Stimulated activated CD8-positive, alpha-beta memory T cell treated with anti-CD3 and anti-CD28 coated beads, Interleukin-4, amount 100 ng/mL, for 48 hours (primary cell): ENCODE data around the gene RAD50.
A peak's percentile ranks its signal among the peaks of the same experiment; 100 is the strongest.

Experiments used
- DNase-seq: peaks from one replicate; pipeline ENCODE4 v3.0.0-alpha.2; 2020

Gene RAD50

DNA sequence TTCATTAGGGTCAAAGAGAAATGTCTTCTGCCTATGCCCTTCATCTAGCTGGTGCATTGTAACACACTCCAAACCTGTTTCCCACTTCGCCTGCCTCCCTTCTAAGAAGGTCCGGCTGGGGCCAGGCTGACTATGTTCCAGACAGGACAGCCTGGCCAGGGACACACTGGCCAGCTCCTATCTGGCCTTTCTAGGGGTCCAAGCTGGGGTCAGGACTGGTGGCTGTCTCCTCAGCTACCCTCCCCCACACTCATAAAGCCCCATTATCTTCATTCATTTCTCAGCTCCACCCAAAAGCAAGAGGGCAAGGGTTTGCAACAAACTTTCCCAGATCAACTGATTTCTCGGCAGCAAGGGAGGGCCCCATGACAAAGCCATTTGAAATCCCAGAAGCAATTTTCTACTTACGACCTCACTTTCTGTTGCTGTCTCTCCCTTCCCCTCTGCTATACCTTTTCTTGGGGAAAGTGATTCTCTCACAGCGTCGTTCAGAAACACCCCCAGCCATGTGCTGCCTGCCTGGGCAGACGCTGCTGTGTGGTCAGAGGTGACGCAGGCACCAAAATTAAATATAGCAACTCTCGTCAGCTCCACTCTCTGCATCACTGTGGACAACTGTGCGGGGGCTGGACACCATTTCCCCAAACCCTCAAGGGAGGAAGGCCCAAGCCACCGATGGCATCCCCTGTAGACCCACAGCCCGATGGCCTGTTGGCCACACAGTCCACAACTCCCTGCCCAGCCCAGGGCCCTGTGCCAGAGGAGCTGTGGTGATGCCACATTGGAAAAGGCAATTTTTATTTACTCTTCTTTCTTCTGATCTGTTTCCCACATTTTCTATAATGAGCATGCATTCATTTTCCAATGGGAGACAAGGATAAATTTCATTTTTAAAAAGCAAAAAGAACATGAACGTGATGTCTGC, 107.3 kb downstream of the RAD50 start:
- peak; percentile 46 for DNase-seq

DNA sequence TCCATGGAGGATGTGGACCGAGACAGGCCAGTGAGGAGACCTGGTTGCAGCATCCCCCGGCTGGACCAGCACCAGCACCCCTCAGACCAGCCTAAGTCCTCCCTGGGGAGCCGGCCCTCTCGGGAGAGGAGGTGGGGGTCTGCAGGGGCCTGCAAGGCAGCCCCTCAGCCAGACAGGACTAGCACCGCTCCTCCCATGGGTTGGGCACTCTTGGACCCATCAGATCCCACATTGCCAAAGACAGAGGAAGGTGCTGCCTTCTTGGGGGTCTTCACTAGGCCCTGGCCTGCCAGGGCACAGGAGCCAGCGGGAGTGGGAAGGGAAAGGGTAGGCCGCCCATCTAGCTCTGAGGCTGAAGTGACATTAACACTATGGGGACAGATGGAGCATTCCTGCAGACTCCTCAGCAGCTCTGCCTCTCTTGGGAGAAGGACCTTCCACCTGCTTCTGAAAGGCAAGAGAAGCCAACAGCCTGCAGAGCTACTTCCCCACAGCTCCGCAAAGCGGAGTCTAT, 108.0 kb downstream of the RAD50 start:
- no peak for DNase-seq

DNA sequence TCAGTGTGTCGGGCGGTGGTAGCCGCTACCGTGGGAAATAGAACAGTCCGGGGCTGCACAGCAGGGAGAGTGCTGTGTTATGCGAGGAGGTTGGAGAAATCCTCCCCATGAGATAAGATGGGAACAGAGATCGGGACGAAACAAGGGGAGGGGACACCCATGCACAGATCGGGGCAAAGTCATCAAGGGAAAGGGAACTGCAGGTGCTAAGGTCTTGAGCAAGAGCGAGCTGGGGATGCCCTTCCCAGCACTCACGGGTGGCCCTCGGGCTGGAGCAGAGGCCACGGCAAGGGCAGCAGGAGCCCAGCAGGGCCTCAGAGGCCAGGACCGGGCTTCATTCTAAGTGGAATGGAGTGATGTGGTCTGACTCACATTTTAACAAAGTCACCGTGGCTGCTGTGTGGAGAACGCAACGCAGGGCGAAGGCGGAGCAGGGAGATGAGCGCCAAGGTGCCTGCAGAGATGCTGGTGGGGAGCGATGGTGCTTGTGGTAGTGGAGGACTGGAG, 108.8 kb downstream of the RAD50 start:
- DNase-seq = no peak

DNA sequence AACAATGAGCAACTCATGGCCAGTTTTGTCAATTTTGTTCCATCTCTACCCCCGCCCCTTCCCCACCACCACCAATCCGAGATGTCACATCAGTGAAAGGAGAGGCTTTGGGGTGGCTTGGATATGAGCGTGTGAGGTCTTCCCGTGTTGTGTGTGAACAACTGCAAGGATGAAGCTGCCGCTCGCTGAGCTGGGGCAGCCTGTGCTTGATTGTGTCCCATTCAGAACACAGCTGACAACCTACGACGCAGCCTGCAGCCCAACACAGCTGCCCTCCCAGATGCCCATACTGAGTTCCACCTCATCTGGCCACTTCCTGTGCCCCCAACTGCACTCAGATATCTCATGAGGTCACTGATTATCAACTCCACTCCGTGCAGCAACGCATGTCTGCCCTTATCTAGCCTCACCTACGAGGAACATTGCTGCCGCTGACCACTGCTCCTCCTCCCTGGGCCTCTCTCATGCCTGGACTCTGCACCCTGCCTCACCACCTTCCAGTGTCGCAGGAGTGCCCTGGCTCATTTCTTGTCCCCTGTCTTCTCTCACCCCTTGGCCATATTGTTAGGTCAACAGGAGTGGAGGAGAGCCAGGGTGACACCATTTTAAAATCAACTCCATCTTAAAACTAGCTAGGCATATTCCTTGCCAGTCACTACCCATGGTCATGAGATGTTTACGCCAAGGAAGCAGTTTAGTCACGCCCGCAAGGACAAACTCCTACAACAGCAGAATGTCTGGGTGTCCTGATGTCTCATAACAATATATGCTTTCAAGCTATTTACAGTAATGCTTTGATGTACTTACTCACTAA, 109.7 kb downstream of the RAD50 start:
- no peak for DNase-seq

DNA sequence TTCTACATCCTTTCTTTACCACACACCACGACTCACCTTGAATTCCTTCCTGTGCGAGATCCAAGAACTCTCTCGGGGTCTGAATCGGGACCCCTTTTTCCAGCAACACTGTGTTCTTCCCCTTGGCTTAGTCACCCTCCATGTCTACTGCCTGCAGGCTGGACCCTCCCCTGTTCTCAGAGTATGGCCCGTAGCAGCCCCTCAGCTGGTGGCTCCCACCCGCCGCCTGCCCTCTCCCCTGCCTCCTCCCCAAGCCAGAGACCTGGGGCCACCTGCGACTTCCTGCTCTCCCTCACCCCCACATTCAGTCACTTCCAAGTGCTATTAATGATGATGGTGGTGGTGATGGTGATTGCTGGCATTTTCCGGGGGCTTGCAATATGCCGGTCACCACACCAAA, 110.5 kb downstream of the RAD50 start:
- no peak for DNase-seq

DNA sequence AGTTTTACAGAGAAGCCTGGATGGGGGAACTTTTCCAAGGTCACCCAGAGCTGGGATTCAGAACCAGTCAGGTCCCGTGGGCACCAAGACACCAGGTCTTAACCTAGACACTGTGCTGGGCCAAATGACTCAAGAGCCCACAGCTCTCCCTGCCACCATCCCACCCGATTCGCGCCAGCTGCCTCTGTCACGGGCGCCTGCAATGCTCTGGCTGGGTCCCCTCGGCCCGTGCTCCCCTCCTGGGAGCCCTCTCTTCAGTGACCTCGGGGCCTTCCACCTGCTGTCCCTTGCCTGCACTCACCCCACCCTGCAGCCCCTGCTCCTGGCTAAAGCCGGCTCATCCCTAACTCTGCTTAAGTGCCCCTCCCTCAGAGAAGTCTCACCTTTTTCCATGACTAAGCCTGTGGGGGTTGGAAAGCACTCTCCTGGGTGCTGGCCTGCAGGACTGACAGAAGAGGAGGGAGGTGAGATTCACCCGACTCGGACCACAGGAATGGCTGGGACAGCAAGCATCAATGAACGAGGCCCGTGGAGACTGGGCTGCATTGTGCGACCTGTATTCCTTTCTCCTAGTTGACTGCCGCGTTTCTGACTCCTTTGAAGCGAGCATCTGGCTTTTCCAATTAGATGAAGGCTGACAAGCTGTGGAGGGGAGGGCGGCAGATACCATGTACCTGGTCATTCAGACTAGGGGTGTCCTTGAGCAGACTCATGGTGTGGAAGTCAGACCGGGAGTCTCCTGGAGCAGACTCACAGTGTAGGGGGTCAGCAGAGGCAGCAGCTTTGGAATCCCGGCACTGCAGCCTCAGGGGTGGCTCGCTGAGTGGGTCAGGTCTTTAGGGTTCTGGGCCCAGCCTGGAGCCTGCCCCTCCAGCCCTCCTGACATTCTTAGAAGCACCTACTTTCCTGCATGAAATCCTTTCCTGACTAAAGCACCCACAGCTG, 111.3 kb downstream of the RAD50 start:
- no peak for DNase-seq

DNA sequence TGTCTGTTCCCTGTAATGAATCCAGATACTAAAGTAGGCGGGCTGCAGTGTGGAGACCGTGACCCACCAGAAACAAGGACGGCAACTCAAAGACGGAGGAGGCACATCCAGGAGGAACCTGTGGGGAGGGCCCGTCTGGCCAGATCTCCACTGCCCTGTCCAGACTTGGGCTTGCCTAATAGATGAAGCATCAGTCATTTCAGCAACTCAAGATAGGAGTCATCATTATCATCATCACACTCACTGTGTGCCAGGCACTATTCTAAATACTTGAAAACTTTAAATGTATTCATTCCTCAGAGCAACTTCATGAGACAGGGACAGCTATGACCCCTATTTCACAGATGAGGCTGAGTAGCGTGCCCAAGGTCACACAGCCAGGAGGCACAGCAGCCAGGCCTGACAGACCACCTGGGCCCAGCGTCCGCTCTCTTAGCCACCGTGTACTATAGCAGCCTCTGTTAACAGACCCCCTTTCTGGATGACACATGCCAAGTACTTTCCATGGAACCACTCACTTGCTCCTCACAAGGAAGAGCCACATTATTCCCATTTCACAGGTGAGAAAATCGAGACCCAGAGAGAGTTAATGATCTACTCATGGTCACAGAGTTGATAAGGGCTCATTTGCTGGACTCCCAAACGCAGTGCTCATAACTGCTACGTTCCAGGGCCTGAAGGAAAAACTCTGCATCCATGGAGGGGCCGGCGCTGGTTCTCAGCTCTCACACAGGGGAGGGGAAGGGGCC, 112.1 kb downstream of the RAD50 start:
- DNase-seq = no peak

DNA sequence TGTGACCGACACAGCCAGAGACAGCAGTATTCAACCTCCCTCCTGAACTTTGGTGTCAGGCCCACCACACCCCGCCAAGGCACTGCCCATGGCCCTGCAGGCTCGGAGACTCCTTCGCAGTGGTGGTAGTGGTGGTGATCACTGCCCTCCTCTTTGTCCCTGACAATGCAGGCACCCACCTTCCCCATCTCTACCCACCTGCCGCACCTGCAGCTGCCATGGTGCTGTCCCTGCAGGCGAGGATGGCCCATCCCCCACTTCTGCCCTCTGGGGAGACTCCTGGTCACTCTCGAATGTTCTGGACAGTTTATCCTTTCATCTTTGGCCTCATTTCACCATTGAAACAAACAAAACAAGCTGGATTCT, 112.7 kb downstream of the RAD50 start:
- DNase-seq = no peak

DNA sequence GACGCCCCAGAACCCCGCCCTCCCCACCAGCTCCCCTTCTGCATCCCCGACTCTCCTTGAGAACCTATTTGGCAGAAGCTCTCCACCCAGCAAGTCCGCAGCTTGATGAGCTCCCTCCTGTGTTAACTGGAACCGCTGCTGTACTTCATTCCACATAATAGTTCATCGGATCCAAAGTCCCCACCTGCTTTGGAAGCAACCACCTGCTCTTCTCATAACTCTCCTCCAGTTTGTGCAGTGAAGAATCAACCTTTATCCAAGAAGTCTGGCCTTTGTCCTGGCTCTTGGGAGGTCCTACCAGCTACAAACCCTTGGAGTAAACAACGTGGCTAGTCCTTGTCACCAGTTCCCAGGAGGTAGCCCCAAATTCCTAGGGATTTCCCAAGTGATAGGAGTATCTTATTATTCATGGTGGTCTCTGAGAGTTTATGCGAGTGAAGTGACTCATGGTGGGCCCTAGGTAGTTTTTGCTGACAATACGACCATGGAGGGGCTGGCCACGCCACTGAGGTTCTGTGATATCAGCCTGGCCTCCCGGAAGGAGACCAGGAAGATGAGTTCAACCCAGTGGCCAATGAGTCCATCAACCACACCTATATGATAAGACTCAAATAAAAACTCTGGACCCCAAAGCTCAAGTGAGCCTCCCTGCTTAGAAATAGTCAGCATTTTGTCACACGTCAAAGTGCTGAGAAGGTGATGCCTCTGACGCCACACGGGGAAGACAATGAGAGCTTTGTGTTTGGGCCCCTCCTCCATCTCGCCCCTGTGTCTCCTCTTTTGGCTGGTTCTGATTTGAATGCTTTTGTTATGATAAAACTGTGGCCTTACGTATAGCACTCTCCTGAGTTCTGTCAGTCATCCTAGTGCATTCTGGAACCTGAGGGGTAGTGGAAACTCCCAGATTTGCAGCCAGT, 113.4 kb downstream of the RAD50 start:
- DNase-seq = no peak

DNA sequence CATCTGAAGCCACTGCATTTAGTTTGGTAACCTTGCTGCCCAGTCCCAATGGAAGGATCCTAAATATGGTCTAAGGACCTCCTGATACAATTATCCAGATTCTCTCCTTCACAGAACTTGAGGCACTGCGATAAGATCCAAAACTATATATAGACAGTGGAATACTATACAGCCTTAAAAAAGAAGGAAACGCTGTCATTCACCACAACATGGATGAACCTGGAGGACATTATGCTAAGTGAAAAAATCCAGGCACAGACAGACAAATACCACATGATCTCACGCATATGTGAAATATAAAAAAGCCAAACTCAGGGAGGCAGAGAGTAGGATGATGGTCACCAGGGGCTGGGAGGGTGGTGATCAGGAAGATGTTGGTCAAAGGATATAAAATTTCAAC, 114.2 kb downstream of the RAD50 start:
- no peak for DNase-seq

DNA sequence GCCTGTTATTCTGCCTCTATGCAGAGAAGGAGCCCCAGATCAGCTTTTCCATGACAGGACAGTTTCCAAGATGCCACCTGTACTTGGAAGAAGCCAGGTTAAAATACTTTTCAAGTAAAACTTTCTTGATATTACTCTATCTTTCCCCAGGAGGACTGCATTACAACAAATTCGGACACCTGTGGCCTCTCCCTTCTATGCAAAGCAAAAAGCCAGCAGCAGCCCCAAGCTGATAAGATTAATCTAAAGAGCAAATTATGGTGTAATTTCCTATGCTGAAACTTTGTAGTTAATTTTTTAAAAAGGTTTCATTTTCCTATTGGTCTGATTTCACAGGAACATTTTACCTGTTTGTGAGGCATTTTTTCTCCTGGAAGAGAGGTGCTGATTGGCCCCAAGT, 116.7 kb downstream of the RAD50 start:
- DNase-seq = no peak

DNA sequence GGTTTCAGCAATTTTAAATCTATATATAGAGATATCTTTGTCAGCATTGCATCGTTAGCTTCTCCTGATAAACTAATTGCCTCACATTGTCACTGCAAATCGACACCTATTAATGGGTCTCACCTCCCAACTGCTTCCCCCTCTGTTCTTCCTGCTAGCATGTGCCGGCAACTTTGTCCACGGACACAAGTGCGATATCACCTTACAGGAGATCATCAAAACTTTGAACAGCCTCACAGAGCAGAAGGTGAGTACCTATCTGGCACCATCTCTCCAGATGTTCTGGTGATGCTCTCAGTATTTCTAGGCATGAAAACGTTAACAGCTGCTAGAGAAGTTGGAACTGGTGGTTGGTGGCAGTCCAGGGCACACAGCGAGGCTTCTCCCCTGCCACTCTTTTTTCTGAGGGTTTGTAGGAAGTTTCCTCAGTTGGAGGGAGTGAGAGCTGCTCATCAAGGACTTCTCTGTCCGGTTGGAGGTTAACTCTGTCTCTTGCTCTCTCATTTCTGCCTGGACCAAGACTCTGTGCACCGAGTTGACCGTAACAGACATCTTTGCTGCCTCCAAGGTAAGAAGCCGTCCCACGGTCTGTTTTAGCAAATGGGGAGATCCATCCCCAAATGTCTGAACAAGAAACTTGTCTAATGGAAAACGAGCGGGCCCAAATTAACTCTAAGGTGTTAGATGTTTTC, 117.3 kb downstream of the RAD50 start, which contains the start of gene IL4:
Gene IL4 (plus strand): TSS at position 51 of the 692 bp plus-strand sequence. CDS start 62 bp downstream, at position 113.
- DNase-seq = no peak

DNA sequence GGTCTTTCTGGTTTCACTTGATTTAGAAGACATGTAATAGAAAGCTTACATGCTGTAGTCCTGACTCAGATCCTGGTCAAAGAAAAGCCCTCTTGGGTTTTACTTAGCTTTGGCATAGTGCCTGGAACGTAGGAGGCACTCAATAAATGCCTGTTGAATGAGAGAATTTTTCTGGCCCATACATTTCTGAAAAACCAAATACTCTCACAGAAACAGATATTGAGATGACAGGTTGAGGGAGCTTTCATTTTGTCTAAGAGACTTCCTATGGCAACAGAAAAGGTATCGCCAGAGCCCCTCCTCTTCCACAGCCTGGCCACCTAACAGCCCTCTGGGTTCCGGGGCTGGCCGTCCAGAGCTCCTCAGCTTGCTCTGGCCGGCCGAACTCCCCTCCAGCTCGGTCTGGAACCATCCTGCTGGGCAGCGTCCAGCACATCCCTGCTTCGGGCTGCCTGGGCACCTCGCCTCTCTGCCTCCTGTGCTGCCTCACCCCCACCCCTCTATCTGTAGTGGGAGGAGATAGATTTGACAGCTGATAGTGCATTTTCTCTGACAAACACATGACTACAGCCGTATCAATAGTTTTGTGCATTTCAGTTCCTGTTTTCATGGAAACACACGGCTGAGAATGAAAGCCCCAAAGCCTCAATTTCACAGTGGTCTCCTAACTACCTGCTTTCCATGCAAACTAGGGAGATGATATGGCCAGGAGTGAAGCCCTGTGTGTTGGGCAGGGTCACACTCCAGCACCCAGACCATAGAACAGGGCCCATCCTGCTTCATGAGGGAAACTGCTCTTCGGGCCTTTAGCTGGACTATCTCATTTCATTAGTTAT, 118.1 kb downstream of the RAD50 start:
- no peak for DNase-seq

DNA sequence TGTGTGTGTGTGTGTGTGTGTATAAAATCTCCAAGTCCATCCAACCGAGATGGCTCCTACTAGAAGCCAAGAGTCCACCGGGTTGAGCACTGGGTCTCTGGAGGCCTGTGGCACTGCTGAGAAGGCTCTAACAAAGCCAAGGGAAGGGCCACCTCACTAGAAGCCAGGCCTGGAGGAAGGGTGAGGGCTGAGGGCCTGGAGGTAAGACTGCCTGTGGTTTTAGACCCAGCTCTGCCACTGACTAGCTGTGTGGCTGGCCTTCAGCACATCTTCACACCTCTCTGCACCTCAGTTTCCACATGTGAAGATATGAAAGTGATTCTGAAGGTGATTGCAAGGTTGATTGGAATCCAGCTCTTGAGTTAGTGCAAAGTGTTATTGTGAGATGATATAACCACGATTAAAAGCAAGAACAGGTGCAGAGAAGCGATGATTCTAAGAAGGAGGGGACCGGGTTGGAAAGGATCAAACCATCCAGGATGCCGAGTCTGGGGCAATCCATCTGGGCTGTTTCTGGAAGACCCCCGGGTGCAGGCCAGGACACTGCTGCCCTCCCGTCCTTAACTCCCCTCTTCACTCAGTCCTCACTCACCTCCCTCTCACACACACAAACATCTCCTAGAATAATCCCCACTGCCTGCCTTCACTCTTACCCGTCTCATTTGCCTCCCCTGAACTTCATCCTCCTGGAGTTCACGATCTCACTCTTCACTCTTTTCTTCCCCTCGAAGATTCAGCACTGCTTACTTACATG, 119.3 kb downstream of the RAD50 start:
- no peak for DNase-seq

DNA sequence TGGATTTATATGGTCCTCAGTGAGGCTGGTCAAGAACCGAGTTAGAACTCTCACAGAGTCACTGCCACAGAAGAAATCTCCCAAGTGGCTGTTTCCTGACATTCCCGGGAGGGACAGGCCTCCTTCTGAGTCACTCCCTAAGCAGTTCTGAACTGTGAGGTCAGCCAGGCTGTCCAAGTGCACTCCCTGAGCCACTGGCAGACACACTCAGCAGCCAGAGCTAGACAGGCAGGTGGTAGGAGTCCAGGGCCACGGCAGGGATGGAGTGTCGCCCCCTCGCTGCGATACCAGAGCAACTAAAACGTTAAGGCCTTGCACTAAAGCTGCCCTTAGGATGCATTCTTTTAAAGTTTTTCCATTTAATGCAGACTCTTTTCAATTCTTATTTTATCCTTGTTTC, 120.4 kb downstream of the RAD50 start:
- no peak for DNase-seq

DNA sequence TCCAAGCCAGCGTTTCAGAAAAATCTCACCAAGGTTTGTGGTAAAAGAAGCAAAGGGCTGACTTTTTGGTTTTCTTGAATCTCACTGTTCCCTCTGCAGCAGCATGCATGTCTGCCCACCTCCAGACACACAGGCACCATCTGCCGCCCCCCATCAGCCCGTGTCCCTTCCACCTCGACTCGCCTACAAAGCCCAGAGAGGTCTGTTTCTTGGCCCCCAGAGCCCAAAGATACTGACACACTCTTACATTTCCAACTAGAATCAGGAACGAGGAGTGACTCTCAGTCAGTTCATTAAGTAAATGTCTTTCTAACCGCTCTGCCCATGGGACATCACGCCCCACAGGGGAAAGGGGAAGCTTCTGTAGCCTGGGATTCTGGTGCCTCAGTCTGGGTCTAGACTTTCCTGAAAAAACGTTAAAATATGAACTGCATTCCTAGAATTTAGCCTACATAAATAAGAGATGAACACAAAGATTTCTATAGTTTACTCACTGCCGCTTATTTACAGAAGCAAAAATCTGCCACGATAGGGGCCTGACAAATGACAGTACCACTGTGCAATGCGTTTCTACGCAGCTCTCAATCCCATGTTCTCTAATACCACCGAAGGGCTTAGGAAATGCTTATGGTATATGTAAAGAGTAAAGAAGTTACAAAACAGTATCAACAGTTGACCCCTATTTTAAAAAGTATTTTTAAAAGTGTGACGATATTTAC, 121.1 kb downstream of the RAD50 start:
- no peak for DNase-seq

DNA sequence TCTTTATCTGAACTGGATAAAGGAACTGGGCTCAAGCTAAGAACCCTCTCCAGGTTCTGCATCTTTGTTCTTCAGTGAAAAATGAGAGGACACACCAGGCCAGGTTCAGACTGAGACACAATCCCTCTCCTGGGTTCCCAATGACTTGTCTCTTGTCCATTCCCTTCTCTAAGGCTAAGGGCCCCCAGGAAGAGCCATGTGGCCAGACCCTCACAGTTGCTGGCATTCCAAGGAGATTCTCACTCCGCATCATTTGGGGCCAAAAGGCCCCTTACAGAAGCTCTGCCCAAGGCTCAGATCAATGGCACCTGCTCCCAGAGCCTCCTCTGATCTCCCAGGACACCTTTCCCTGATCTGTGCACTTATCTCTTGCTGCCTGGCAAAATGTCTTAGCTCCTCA, 122.0 kb downstream of the RAD50 start:
- no peak for DNase-seq
